Measurements from ENCODE around the gene ZNF750. TPM values are rescaled to one million over a fixed set of nuclear protein-coding genes. Genes with fewer than 3 reads are reported as not detected.

Gene ZNF750
- total and polyA plus RNA-seq, 4 donors: 0.11 to 0.66 TPM; not detected in 2

DNA sequence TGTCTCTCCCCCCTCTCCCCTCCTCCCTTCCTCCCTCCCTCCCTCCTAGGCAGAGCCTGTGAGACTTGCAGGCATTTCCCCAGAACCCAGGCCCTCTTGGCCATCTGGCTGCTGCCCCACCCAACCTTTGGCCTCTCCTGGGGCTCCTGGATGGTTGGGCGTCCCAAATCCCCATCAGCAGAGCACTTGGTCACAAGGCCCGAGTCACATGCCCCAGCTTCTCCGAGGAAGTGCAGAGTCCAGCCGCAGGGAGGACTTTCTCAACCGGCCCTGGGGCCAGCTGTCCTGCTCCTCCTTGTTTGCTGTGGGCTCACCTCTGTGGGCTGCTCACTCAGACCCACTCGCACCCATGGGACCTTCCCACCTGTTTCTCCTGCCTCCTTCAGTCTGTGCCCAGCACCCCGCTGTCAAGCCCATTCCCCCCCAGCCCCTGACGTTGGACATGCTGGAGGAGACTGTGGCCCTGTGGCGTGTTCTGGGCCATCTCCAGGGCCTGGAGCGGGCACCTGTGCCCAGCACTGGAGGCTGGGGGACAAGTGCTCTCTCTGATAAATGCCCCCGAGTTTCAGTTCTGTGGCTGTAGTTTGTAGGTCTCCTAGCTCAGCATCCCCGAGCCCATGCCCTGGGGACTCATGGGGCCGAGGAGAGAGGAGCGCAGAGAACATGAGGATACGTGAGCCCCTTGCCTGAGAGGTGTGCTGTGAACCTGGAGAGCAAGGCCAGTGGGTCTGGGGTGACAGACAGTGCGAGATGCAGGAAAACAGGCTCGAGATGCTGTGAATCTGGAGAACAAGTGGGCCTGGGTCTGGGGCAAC is 42.3 kb upstream of the ZNF750 start:
- DNase-seq (ENCODE audit: low read depth in 4 of 6, low spot score in 6 of 6): no peak
- H3K9me3 ChIP-seq (ENCODE audit: control insufficient read depth, insufficient read depth, low read length): no peaks in the 10 kb centered on the region
- H3K27me3 ChIP-seq (ENCODE audit: control insufficient read depth, insufficient read depth, low read length): no peaks in the 10 kb centered on the region
- peak overlapping the region; percentile 12 for H3K27ac ChIP-seq (ENCODE audit: low read depth, low read length)
- no peak overlapping the region for H3K4me3 ChIP-seq (ENCODE audit: low read depth, low read length)
- 93% methylated on average over 17 of the region's 17 CpGs for WGBS (ENCODE audit: insufficient coverage)
- peaks cover 47% of the 10 kb centered on the region for H3K4me1 ChIP-seq (ENCODE audit: control insufficient read depth, insufficient read depth, low read length)
- H3K36me3 ChIP-seq (ENCODE audit: control insufficient read depth, insufficient read depth, low read length): peaks cover 51% of the 10 kb centered on the region

DNA sequence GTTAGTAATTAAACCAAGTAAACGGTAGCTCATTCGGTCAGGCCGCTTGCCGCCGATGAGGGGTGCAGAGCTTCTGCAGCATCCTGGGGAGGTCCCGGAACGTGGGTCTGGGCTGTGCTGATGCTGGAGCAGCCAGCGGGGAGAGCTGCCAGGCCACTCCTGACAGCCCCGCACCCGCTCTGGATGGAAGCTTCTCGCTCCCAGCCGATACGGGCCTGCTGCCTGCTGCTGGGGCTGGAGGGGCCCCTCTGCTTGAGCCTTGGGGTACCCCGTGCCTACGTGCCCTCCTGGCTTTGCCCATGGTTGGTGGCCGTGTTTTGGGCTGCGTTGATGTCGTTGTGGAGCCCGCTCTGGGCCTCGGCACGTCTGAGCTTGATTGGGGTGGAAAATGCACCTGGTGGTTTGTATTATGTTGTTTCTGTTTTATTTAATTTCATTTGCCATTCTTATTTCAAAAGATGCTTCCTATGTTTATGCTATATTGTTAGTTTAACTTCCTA is 41.6 kb upstream of the ZNF750 start:
- no peak overlapping the region for H3K27ac ChIP-seq (ENCODE audit: low read depth, low read length)
- peaks cover 48% of the 10 kb centered on the region for H3K36me3 ChIP-seq (ENCODE audit: control insufficient read depth, insufficient read depth, low read length)
- peaks cover 50% of the 10 kb centered on the region for H3K4me1 ChIP-seq (ENCODE audit: control insufficient read depth, insufficient read depth, low read length)
- H3K9me3 ChIP-seq (ENCODE audit: control insufficient read depth, insufficient read depth, low read length): no peaks in the 10 kb centered on the region
- WGBS (ENCODE audit: insufficient coverage): 77% methylated on average over 16 of the region's 21 CpGs
- no peaks in the 10 kb centered on the region for H3K27me3 ChIP-seq (ENCODE audit: control insufficient read depth, insufficient read depth, low read length)
- DNase-seq (ENCODE audit: low read depth in 4 of 6, low spot score in 6 of 6): no peak
- no peak overlapping the region for H3K4me3 ChIP-seq (ENCODE audit: low read depth, low read length)

DNA sequence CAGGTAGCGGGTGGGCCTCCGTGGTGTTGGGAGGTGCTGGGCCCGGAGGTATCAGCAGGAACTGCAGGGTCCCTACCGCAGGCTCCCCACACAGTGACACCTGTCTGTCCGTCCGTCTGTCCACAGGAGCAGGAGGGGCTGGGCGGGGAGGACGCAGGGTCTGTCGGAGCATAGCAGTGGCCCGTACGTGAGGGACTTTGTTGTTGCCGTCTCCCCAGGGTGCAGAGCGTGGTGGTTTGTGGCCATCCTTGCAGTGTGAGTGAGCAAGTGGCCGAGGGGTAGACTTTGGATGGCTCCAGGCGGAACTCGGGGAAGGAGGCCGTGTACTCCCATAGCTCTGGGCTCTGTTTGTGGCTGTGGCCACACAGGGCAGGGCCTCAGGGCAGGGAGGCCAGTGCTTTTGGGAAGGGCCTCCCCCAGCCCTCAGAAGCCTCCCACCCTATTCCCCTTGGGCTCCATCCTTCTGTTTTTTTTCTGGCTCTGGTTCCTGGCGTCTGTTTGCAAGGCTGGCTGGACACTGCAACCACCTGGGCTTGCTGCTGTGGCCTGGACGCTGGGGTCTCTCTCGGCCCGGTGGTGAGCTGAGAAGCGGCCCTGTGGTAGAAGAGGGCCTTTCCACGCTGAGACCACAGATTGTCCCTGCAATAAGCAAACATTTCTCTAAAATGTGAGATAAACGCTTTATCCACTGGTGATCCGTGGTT is 41.0 kb upstream of the ZNF750 start:
- H3K27me3 ChIP-seq (ENCODE audit: control insufficient read depth, insufficient read depth, low read length): no peaks in the 10 kb centered on the region
- H3K4me1 ChIP-seq (ENCODE audit: control insufficient read depth, insufficient read depth, low read length): peaks cover 51% of the 10 kb centered on the region
- no peaks in the 10 kb centered on the region for H3K9me3 ChIP-seq (ENCODE audit: control insufficient read depth, insufficient read depth, low read length)
- 81% methylated on average over 19 of the region's 25 CpGs for WGBS (ENCODE audit: insufficient coverage)
- no peak for DNase-seq (ENCODE audit: low read depth in 4 of 6, low spot score in 6 of 6)
- peaks cover 45% of the 10 kb centered on the region for H3K36me3 ChIP-seq (ENCODE audit: control insufficient read depth, insufficient read depth, low read length)
- H3K4me3 ChIP-seq (ENCODE audit: low read depth, low read length): no peak overlapping the region
- H3K27ac ChIP-seq (ENCODE audit: low read depth, low read length): no peak overlapping the region

DNA sequence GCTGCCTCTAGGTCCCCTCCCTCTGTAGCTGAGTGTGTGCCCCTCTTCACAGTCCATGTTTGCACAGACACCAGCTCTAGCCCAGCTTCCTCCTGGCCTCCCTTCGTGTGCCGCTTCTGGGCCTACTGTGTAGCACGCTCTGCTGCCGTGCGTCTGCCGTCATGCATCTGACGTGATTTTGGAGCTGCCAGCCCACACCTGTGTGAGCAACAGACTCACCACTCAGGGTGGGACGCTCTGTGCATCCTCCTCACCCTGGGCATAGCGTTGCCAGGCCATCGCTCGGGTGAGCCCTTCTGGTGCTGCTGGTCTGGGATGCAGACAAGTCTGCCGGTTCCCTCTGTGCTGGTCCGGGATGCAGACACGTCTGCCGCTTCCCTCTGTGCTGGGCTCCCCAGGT is 39.4 kb upstream of the ZNF750 start:
- 96% methylated on average over 12 of the region's 15 CpGs for WGBS (ENCODE audit: insufficient coverage)
- Histone ChIP-seq H3K36me3 (ENCODE audit: control insufficient read depth, insufficient read depth, low read length) (peaks cover 45% of the 10 kb centered on the region), H3K4me3 (ENCODE audit: low read depth, low read length) (no peak overlapping the region), H3K4me1 (ENCODE audit: control insufficient read depth, insufficient read depth, low read length) (peaks cover 42% of the 10 kb centered on the region), H3K27ac (ENCODE audit: low read depth, low read length) (no peak overlapping the region), H3K9me3 (ENCODE audit: control insufficient read depth, insufficient read depth, low read length) (no peaks in the 10 kb centered on the region), H3K27me3 (ENCODE audit: control insufficient read depth, insufficient read depth, low read length) (no peaks in the 10 kb centered on the region)
- no peak for DNase-seq (ENCODE audit: low read depth in 4 of 6, low spot score in 6 of 6)

DNA sequence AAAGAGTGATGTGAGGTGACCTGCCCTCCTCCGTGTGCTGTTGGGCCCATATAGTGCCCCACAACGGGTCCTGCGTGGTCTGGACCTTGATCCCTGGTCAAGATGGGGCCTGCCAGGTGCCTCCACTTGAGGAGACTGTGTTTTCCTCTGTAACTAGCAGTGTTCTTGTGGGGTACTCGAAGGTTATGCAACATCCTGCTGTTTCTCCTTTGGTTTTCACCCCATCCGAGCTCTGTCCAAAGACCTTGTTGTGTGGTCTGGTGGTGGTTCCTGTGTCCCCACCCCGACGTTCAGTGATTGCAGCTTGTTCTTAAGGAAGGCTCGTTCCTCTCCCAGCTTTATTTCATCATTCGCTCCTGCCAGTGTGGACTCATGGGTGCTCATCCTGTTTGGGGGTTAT is 38.7 kb upstream of the ZNF750 start:
- 62% methylated on average over 3 of the region's 9 CpGs for WGBS (ENCODE audit: insufficient coverage)
- peaks cover 34% of the 10 kb centered on the region for H3K4me1 ChIP-seq (ENCODE audit: control insufficient read depth, insufficient read depth, low read length)

DNA sequence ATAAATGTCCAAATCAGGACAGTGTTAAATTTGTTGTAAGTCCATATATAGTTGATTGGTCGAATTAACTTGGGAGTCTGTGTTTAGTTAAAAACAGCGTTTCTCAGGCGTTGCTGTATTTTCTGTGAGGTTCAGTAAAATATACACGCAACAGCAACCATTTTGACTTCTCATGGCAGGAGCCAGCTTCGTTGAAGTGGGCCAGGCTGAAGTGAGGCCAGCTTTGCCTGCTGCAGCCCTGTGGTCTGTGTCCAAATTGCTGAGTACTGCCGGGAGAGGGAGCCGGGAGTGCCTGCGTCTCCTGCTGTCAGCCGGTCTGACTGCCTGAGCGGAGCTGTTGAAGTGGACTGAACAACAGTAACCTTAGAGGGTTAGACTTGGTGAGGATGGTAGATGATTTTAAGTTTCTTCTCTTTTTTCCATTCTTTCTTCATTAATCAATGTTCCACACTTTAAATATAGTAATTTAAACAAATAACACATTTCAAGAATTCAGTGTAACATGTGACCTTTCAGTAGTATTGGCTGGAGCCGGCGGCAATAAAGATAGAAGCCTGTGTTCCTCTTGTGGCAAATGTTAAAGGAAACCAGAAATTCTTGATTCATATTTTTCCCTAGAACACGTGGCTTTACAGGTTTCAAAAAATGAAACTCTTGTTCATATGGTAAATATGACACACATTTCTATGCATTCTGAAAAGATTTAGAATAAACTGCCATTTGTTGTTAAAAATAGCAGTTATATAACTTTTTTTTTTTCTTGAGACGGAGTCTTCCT is 37.0 kb upstream of the ZNF750 start:
- Histone ChIP-seq H3K4me1 (ENCODE audit: control insufficient read depth, insufficient read depth, low read length) (peaks cover 22% of the 10 kb centered on the region), H3K36me3 (ENCODE audit: control insufficient read depth, insufficient read depth, low read length) (peaks cover 47% of the 10 kb centered on the region), H3K27me3 (ENCODE audit: control insufficient read depth, insufficient read depth, low read length) (no peaks in the 10 kb centered on the region), H3K9me3 (ENCODE audit: control insufficient read depth, insufficient read depth, low read length) (no peaks in the 10 kb centered on the region), H3K27ac (ENCODE audit: low read depth, low read length) (no peak overlapping the region), H3K4me3 (ENCODE audit: low read depth, low read length) (no peak overlapping the region)
- WGBS (ENCODE audit: insufficient coverage): 37% methylated on average over 10 of the region's 14 CpGs
- peak in 4 of 6 donors; percentile 36 to 86 (median 64) for DNase-seq (ENCODE audit: low read depth in 4 of 6, low spot score in 6 of 6)

More for the DNA sequence above, 38.7 kb upstream of the ZNF750 start:
- no peak for DNase-seq (ENCODE audit: low read depth in 4 of 6, low spot score in 6 of 6)
- H3K27me3 ChIP-seq (ENCODE audit: control insufficient read depth, insufficient read depth, low read length): no peaks in the 10 kb centered on the region
- H3K36me3 ChIP-seq (ENCODE audit: control insufficient read depth, insufficient read depth, low read length): peaks cover 45% of the 10 kb centered on the region
- no peak overlapping the region for H3K27ac ChIP-seq (ENCODE audit: low read depth, low read length)
- no peak overlapping the region for H3K4me3 ChIP-seq (ENCODE audit: low read depth, low read length)
- H3K9me3 ChIP-seq (ENCODE audit: control insufficient read depth, insufficient read depth, low read length): no peaks in the 10 kb centered on the region

DNA sequence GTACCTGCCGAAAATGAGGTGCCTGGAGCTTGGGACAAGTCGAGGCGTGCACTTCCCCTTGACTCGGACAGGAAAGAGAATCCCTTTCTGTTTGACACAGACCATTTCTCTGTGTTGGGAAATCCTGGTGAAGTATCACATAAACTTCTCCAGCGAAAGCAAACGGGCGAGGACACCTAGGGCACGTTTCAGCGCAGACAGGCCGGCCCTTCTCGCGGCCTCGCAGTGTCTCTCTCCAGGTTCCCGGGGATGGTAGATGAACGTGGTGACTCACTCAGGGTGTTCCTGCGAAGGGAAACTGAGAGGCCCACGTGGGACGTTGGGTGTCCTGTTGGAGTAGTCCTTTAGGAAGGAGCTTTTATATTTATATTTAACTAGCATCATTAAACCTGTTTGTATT is 36.3 kb upstream of the ZNF750 start:
- no peaks in the 10 kb centered on the region for H3K27me3 ChIP-seq (ENCODE audit: control insufficient read depth, insufficient read depth, low read length)
- no peak for DNase-seq (ENCODE audit: low read depth in 4 of 6, low spot score in 6 of 6)
- no peak overlapping the region for H3K4me3 ChIP-seq (ENCODE audit: low read depth, low read length)
- H3K9me3 ChIP-seq (ENCODE audit: control insufficient read depth, insufficient read depth, low read length): no peaks in the 10 kb centered on the region
- H3K27ac ChIP-seq (ENCODE audit: low read depth, low read length): no peak overlapping the region
- WGBS (ENCODE audit: insufficient coverage): 71% methylated on average over 12 of the region's 18 CpGs
- H3K36me3 ChIP-seq (ENCODE audit: control insufficient read depth, insufficient read depth, low read length): peaks cover 47% of the 10 kb centered on the region
- H3K4me1 ChIP-seq (ENCODE audit: control insufficient read depth, insufficient read depth, low read length): peaks cover 16% of the 10 kb centered on the region

DNA sequence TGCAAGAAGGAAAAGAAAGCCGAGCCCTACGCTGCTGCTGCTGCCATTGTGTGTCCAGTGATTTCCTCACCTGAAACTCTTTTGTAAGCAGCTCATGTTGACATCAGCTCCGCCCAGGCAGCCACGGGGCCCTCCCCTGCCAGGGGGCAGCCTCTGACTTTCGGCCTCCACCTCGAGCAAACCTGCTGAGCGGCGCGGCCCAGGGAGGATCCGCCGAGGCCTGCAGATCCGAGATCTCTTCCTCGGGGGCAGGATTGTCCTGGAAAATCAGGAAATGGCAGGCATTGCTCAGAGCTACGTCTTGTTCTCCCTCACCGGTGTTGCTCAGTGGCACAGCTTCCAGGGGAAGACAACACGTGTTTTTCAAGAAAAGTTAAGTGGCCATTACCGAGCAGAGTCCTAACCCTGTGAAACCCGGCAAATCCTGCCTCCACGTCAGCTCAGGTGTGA is 35.6 kb upstream of the ZNF750 start:
- Histone ChIP-seq H3K27me3 (ENCODE audit: control insufficient read depth, insufficient read depth, low read length) (no peaks in the 10 kb centered on the region), H3K4me1 (ENCODE audit: control insufficient read depth, insufficient read depth, low read length) (peaks cover 9% of the 10 kb centered on the region), H3K4me3 (ENCODE audit: low read depth, low read length) (no peak overlapping the region), H3K36me3 (ENCODE audit: control insufficient read depth, insufficient read depth, low read length) (peaks cover 48% of the 10 kb centered on the region), H3K9me3 (ENCODE audit: control insufficient read depth, insufficient read depth, low read length) (no peaks in the 10 kb centered on the region), H3K27ac (ENCODE audit: low read depth, low read length) (no peak overlapping the region)
- DNase-seq (ENCODE audit: low read depth in 4 of 6, low spot score in 6 of 6): no peak
- WGBS (ENCODE audit: insufficient coverage): 66% methylated on average over 19 of the region's 19 CpGs

DNA sequence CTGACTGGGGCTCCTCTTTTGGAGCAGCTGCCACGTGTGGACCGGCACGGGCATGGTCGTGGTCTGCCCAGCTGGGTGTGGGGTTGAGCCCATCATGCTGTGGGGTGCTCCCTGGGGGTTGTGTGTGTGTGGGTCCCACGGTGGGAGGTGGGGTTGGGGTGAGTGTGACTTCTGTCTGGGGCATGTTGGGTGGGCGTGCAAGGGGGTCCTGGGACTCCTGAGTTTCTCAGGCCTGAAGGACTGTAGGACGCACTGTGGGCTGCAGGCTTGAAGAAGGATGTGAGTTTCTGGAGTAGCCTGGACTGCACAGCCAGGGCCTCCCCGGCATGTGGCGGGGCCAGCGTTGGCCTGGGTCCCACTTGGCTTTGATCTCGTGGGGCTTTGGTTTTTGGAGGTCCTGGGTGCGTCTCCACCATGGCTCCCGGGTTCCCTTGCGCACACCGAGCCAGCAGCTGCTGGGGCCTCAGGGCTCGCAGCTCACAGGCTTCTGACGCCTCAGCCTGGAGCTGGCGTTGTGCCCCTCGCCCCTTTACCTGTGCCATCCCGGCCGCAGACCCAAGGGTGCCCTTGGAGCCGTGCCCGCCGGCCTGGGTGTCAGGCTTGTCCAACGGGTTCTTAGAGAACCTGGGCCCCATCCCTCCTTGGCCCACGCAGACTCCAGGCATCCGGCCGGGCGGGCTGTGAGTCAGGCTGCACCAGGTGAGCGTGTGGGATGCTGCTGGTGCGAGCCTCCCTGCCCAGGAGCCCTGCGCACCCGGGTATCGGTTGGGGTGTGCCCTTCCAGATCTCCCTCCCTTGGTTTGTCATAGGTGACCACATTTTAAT is 34.4 kb upstream of the ZNF750 start:
- Histone ChIP-seq H3K4me3 (ENCODE audit: low read depth, low read length) (no peak overlapping the region), H3K9me3 (ENCODE audit: control insufficient read depth, insufficient read depth, low read length) (no peaks in the 10 kb centered on the region), H3K36me3 (ENCODE audit: control insufficient read depth, insufficient read depth, low read length) (peaks cover 57% of the 10 kb centered on the region), H3K27me3 (ENCODE audit: control insufficient read depth, insufficient read depth, low read length) (no peaks in the 10 kb centered on the region), H3K27ac (ENCODE audit: low read depth, low read length) (no peak overlapping the region), H3K4me1 (ENCODE audit: control insufficient read depth, insufficient read depth, low read length) (peaks cover 11% of the 10 kb centered on the region)
- no peak for DNase-seq (ENCODE audit: low read depth in 4 of 6, low spot score in 6 of 6)
- WGBS (ENCODE audit: insufficient coverage): 90% methylated on average over 34 of the region's 34 CpGs

All from spinal cord (tissue), 10 donors.